DND-41 (cell line): Measurements from ENCODE around the gene PDLIM1.

Experiments
- CTCF ChIP-seq: IDR thresholded peaks from 2 replicates; pipeline ENCODE4 v1.5.1; 2012; ENCODE audit warnings: borderline replicate concordance, low read length, moderate library complexity, mild to moderate bottlenecking; ENCODE audit not compliant: poor library complexity, severe bottlenecking; ENCODE audit errors: extremely low read depth
- EZH2 ChIP-seq: IDR thresholded peaks from 3 replicates; pipeline ENCODE4 v1.6.1; 2012; ENCODE audit warnings: borderline replicate concordance, low read depth, mild to moderate bottlenecking, moderate library complexity, low read length, inconsistent platforms; ENCODE audit not compliant: severe bottlenecking

DNA sequence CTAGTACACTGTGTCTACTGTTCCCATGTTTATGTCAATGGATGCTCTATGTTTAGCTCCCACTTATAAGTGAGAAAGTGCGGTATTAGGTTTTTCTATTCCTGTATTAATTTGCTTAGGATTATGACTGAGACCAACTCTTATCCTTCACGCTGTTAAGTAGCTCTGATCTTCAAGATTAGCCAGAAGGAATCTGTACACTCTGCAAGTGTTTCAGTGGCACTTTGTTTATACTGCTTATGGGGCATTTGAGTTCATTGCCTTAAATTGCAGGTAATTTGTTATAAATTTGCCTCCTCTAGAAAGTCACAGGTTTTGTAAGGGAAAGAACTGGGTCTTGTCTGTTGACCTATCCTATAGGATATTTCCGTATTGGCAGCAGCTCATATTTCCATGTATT lies 103.2 kb downstream of the PDLIM1 start:
- TF ChIP-seq EZH2, result no peak
- no peak for TF ChIP-seq CTCF
